GM04504 (cell line): ENCODE measurements around the gene PODNL1.

Source experiments
- DNase-seq: peaks from one replicate; pipeline ENCODE4 v3.0.0-alpha.2; 2012; ENCODE audit warnings: low read depth

Gene PODNL1

DNA sequence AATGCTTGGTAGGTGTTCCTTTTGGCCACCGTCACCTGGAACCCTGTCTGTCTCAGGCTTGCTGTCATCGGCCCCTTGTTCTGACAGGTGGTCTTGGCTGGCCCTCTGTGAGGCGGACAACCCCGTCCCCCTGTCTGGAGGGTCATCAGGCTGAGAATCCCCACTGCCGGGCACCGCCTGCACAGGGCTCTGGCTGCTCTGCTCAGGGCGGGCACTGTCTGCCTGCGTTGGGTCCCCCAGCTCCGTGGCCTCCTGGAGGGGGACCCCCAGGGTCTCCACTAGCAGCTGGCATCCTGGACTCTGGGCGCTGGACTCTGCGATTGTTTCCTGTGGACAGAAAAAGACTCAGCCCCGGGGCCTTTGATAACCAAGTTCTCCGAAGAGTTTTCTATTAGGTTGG lies 48.1 kb downstream of the PODNL1 start:
- DNase-seq: no peak

DNA sequence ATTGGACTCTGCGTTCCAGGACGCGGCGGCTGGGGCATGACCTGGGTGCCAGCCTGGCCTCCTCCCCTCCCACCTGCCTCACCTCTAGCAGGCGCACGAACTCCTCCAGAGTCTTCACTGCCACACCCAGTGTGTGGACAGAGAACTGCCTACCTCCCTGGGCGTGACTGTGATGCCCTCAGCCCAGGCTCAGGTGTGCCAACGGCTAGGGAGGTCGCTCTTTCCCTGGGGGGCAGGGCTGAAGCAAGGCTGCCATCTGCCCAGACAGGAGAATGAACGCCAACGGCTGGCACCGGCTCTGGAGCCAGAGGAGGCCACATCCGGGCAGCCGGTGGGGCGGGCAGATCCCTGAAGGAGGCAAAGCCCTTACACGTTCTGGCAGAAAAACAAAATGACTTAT lies 49.9 kb downstream of the PODNL1 start:
- DNase-seq: no peak

DNA sequence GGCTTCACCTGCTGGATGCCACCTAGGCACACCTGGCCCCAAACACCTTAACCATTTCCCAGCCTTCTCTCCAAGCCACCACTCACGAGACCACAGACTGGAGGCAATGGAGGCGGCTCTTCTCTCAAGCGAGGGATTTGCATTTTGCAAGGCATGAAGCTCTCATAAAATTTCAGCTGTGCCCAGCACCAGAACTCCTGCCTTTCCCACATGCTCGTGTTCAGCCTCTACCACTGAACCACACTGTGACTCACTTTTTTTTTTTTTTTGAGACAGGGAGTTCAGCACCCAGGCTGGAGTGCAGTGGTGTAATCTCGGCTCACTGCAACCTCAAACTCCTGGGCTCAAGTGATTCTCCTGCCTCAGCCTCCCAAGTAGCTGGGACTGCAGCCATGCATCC lies 50.7 kb downstream of the PODNL1 start:
- peak; percentile 46 for DNase-seq

DNA sequence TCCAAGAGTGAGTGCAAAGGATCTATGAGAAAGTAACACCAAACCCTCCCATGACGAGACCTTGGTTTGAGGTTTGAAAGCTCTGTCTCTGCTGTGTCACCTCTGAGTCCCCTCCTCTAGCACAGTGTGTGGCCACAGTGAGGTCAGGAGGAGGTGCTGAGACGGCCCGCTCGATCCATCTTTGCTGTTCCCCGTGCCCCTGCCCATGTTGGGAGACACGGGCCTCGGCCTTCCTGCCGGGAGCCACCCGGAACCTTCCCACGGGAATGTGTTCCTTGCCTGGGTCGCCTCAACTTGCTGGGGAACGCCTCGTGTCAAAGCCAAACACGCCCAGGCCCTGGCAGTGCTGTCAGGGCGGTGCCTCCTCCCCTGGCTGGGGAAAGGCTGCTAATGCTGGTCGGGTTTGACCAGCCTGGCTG lies 51.2 kb downstream of the PODNL1 start:
- DNase-seq: no peak

DNA sequence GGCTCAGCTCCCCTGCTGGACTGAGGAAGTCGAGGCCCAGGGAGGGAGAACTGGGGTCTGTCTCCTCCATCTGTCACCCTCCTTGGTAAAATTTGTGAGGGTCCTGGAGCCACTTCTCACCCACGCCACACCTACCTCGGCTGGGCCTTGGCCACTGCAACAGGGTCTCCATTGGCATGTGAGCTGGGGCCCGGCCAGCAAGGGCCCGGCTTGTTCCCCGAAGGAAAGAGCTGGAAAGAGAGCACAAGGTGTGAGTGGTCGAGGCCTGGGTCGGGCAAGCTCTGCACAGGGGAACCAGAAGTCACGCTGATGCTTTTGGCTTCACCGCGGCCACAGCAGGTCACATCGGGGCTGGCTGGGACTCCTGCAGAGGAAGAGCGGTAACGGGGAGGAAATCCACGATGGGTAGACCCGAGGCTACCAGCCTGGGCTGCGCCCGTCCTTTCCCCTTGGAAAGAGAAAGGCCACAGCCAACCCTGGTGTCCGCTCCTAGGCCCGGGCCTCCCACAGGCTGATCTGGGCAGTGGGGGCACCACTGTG lies 52.3 kb downstream of the PODNL1 start:
- DNase-seq: no peak

DNA sequence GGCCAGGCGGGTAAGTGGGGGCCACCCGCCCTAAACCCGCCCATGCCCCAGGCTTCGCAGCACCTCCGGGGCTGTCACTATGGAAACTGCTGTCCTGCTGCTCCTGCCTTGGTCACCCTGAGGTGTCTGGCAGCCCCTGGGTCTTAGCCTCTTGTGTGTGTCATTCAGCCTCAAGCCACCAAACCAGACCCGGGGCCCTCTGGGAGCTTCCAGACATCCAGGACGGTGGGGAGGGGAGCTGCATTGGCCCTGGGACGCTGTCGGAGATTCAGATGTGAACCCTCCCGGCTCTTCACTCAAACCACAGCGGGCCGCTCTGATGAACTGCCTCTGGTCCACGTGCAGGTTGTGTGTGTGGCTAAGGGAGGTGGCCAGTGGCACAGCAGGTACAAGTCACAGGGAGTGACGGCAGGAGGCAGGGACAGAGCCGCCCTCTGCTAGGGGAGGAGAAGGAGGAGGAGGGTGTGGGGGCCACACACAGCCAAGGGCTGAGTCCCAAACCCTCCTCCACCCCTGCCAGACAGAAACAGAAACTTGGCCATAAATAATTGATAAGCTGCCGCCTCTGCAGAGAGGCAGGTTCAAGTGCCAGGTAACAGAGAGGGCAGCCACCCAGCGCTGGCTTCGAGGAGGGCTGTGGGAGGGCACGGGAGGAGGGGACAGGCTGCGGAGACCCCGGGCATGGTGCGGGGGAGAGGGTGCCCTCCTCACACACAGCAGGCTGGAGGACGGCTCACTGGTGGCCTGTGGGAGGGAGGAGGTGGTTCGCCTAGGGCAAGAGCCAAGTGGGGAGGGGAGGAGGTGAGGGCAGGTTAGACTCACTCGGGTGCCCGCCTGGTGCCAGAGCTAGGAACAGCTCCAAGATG lies 53.3 kb downstream of the PODNL1 start:
- DNase-seq: no peak

DNA sequence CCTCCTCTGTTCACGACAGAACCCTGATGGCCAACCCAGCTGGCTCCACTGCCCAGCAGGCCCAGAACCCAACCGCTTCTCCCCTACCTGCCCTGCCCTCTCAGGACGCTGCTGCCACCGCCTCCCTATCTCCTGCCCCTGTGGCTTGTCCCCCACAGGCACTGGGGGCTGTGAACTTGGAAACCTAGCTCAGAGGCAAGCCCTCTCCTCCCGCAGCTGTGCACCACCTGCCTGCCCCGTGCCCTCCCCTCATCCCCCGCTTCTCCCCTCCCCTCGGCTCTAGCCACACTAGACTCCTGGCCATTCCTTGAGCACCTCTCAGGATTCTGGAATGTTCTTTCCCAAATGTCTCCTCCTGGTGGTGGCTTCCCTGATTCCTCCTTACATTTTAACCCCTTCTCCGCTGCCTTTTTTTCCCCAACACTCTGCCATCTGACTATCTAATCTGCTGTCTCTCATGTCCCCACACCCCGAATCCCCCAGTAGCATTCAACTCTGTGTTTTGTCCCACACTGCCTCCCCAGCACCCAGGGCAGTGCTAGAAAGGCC lies 54.6 kb downstream of the PODNL1 start:
- DNase-seq: no peak

DNA sequence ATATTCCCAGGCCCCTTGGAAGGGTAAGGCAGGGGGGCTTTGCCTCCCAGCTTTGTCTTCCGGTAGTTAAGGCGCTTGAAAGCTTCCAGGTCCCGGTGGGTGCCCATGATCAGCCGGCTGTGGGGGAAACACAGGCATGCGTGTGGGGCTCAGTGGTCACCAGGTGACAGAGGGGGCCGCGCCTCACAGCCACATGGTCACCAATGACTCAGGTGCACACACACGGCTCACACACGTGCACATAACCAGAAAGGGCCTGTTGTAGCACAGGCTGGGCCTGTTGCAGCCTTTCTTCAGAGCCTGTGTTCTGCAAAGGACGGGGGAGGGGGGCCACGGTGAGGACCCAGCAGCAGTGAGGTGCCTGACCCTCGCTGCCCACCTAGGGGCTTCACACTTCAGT lies 55.4 kb downstream of the PODNL1 start:
- DNase-seq: no peak

DNA sequence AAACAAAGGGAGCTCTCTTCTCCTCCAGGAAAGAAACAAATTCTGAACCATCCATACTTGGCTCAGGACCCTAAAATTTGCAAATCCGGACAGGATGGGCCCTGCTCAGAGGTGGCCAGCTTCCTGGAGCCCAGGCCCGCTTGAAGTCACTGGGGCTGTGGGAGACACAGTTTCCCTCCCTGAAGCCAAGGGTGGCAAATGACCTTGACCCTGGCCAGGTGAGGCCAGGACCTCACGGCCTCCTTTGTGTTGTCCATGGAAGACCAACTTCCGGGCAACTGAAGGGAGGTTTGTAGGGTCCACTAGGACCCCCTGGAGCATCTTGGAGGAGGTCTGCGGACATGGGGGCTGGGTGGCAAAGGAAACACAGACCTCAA lies 55.8 kb downstream of the PODNL1 start:
- DNase-seq: no peak

DNA sequence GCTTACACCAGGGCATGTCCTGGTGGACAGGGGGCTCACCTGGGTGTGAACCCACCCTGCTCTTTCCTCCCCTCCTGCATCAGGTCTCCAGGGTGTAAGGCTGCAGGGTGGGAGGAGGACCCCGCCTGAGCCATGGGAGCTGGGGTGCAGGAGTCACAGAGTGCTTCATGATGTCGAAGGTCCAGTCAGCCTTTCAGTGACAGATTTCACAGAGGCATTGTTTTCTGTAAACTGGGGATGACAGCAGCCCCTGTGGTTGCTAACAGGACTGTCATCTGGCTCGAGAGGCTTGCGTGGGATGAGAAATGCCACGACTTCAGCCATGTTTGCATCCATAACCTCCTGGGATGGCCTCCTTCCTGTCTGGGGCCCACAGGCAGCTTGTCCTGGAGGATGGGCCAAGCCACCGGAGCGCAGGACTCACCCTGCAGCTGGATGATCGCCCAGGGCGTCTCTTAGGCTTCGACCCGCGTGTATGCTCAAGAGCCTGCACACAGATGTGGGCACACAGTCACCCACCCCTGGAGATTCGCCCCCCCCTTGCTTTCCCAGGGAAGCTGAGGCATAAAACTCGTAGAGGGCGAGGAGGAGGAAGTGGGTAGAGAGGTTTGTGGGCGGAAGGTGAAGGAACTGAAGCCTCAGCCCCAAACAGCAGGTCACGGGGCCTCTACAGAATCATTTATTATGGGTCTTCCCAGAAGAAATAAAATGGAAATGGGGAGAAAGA lies 56.4 kb downstream of the PODNL1 start:
- no peak for DNase-seq

DNA sequence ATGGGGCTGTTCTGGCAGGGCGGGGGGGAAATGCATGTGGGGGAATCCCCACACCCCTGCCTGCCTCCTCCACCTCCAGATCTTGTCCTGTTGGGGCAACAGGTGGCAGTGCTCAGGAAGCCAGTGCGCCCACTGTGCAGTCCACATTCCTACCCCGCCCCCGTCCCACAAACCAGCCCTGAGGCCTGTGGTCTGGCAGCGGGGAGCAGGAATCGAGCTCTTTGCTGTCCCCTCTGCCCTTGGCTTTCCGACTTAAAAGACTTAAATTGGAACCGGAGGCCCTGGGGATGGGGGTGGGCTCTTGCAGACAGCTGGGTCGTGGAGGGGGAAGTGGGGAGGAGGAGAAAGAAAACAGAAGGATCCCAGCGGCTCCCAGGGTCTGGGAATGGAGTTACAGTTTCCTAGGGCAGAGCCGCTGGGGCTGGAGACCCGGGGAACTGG lies 56.9 kb downstream of the PODNL1 start:
- no peak for DNase-seq
